H1 (cell line): ENCODE results near the gene AHCY. TPM values are rescaled to one million over a fixed set of nuclear protein-coding genes. Genes with fewer than 3 reads are reported as not detected.

Experiments used
- CTCF ChIA-PET: fragments of 300-600 bp; sonication (Branson Sonifier 250); formaldehyde crosslinking; loops from one replicate; lab custom pipeline; 2021; ENCODE audit not compliant: partially characterized antibody; lab: Charles Lee
- POLR2A ChIA-PET: fragments of 300-600 bp; sonication (Branson Sonifier 250); formaldehyde crosslinking; loops from one replicate; lab custom pipeline; 2021; ENCODE audit warnings: inconsistent platforms; ENCODE audit not compliant: partially characterized antibody; lab: Charles Lee
- DNase-seq, 2 experiments: peaks; one replicate each; pipeline versions ENCODE4 v3.0.0 to v3.0.0-alpha.2; 2010 to 2022; ENCODE audit warnings: low spot score in 2 of 2, low read depth in 1 of 2, mixed read lengths in 1 of 2
- FAIRE-seq: peaks from 2 replicates; lab custom pipeline; 2011; peaks lifted over from hg19 to GRCh38; lab: Jason Lieb, UNC
- H2AFZ ChIP-seq: 2 replicates; pipeline ENCODE4 v1.8.1; 2012; ENCODE audit warnings: low read length, inconsistent platforms
- H2AK5ac ChIP-seq: 2 replicates; pipeline ENCODE4 v1.6.1; 2013; ENCODE audit warnings: low read depth, low read length
- H2BK120ac ChIP-seq: replicated peaks from 2 replicates; pipeline ENCODE3; 2013; ENCODE audit warnings: low read depth, low read length, inconsistent platforms
- H2BK12ac ChIP-seq: 2 replicates; pipeline ENCODE4 v1.6.1; 2013; ENCODE audit warnings: low read depth, low read length
- H2BK15ac ChIP-seq: 2 replicates; pipeline ENCODE4 v1.6.1; 2013; ENCODE audit warnings: low read length
- H2BK20ac ChIP-seq: 2 replicates; pipeline ENCODE4 v1.6.1; 2013; ENCODE audit warnings: low read length
- H2BK5ac ChIP-seq: 2 replicates; pipeline ENCODE4 v1.6.1; 2013; ENCODE audit warnings: low read depth, low read length
- H3K14ac ChIP-seq: 2 replicates; pipeline ENCODE4 v1.6.1; 2013; ENCODE audit warnings: inconsistent platforms; ENCODE audit not compliant: insufficient read length
- H3K18ac ChIP-seq: 2 replicates; pipeline ENCODE4 v1.6.1; 2013; ENCODE audit warnings: low read length; ENCODE audit errors: extremely low read depth
- H3K23ac ChIP-seq: 2 replicates; pipeline ENCODE4 v1.6.1; 2013; ENCODE audit warnings: inconsistent platforms; ENCODE audit not compliant: insufficient read length
- H3K23me2 ChIP-seq: 2 replicates; pipeline ENCODE4 v1.6.1; 2013; ENCODE audit warnings: low read depth, low read length
- H3K27ac ChIP-seq: 2 replicates; pipeline ENCODE4 v1.6.1; 2011; ENCODE audit warnings: low read depth, low read length, inconsistent platforms
- H3K27me3 ChIP-seq, 4 experiments: replicated peaks in 1 of 4; 1 replicate in 1 of 4; 2 replicates in 3 of 4; pipeline versions ENCODE4 v1.6.1 to v1.8.1; 2011 to 2013; ENCODE audit warnings: low read length in 3 of 4, mild to moderate bottlenecking in 3 of 4, inconsistent platforms in 2 of 4, mixed read lengths in 2 of 4, moderate library complexity in 1 of 4; ENCODE audit not compliant: control insufficient read depth in 3 of 4, insufficient read depth in 3 of 4; ENCODE audit errors: extremely low read depth in 1 of 4
- H3K36me3 ChIP-seq, 4 experiments: 2 replicates each; pipeline versions ENCODE4 v1.6.1 to v1.8.1; 2011 to 2013; ENCODE audit warnings: mild to moderate bottlenecking in 4 of 4, low read length in 3 of 4, moderate library complexity in 2 of 4, control low read depth in 1 of 4, inconsistent platforms in 1 of 4; ENCODE audit not compliant: insufficient read depth in 4 of 4, control insufficient read depth in 2 of 4
- H3K4ac ChIP-seq: replicated peaks from 2 replicates; pipeline ENCODE3; 2013; ENCODE audit warnings: low read length, low read depth, mixed read lengths, inconsistent platforms; ENCODE audit not compliant: insufficient read length
- H3K4me1 ChIP-seq, 4 experiments: replicated peaks in 1 of 4; 1 replicate in 1 of 4; 2 replicates in 3 of 4; pipeline versions ENCODE4 v1.6.1 to v1.8.1; 2011 to 2013; ENCODE audit warnings: low read length in 3 of 4, inconsistent platforms in 2 of 4, mixed read lengths in 1 of 4; ENCODE audit not compliant: insufficient read depth in 4 of 4, control insufficient read depth in 3 of 4
- H3K4me2 ChIP-seq, 2 experiments: 2 replicates each; pipeline versions ENCODE4 v1.6.1 to v1.8.1; 2011 to 2013; ENCODE audit warnings: low read depth in 2 of 2, low read length in 2 of 2, control low read depth in 1 of 2, inconsistent platforms in 1 of 2, mild to moderate bottlenecking in 1 of 2; ENCODE audit not compliant: insufficient read depth in 1 of 2
- H3K4me3 ChIP-seq, 4 experiments: fragments of 200-600, 300-600 bp in 1 of 4; sonication (generic), shearing (Covaris generic), sonication (Bioruptor Twin) in 1 of 4; 2 replicates each; pipeline versions ENCODE4 v1.5.1 to v1.8.1; 2011 to 2016; ENCODE audit warnings: low read length in 4 of 4, low read depth in 3 of 4, control low read depth in 2 of 4, inconsistent platforms in 2 of 4, mild to moderate bottlenecking in 2 of 4, mixed read lengths in 1 of 4, moderate library complexity in 1 of 4; ENCODE audit not compliant: insufficient read depth in 2 of 4; ENCODE audit errors: extremely low read depth in 1 of 4
- H3K56ac ChIP-seq: replicated peaks from 2 replicates; pipeline ENCODE3; 2013; ENCODE audit warnings: low read depth, mild to moderate bottlenecking, mixed read lengths, low read length, inconsistent platforms; ENCODE audit not compliant: insufficient read length
- H3K79me1 ChIP-seq: 2 replicates; pipeline ENCODE4 v1.6.1; 2013; ENCODE audit warnings: low read depth, low read length, control low read depth
- H3K79me2 ChIP-seq, 2 experiments: 2 replicates each; pipeline versions ENCODE4 v1.6.1 to v1.8.1; 2012 to 2013; ENCODE audit warnings: low read length in 2 of 2, mild to moderate bottlenecking in 2 of 2, inconsistent platforms in 1 of 2; ENCODE audit not compliant: insufficient read depth in 2 of 2, control insufficient read depth in 1 of 2
- H3K9ac ChIP-seq, 4 experiments: replicated peaks in 1 of 4; 1 replicate in 1 of 4; 2 replicates in 3 of 4; pipeline versions ENCODE4 v1.6.1 to v1.8.1; 2011 to 2013; ENCODE audit warnings: low read depth in 3 of 4, low read length in 3 of 4, control low read depth in 2 of 4, mild to moderate bottlenecking in 2 of 4, moderate library complexity in 2 of 4, inconsistent platforms in 1 of 4; ENCODE audit errors: extremely low read depth in 1 of 4
- H3K9me3 ChIP-seq, 2 experiments: 2 replicates each; pipeline versions ENCODE4 v1.6.1 to v1.8.1; 2012 to 2013; ENCODE audit warnings: mild to moderate bottlenecking in 2 of 2, moderate library complexity in 2 of 2, control low read depth in 1 of 2, inconsistent platforms in 1 of 2, low read depth in 1 of 2, low read length in 1 of 2, mixed read lengths in 1 of 2; ENCODE audit not compliant: insufficient read depth in 2 of 2
- H4K20me1 ChIP-seq, 2 experiments: replicated peaks in 1 of 2; 2 replicates each; pipeline versions ENCODE3 to v1.8.1; 2011 to 2013; ENCODE audit warnings: inconsistent platforms in 2 of 2, low read length in 2 of 2, mild to moderate bottlenecking in 1 of 2; ENCODE audit not compliant: insufficient read depth in 2 of 2, control insufficient read depth in 1 of 2
- H4K5ac ChIP-seq: 2 replicates; pipeline ENCODE4 v1.6.1; 2013; ENCODE audit warnings: low read length, low read depth, mixed read lengths, inconsistent platforms; ENCODE audit not compliant: insufficient read length
- H4K8ac ChIP-seq: 2 replicates; pipeline ENCODE4 v1.8.0; 2013; ENCODE audit warnings: mild to moderate bottlenecking, moderate library complexity, low read length, inconsistent platforms; ENCODE audit not compliant: insufficient read depth; ENCODE audit errors: extremely low read depth
- H4K91ac ChIP-seq: replicated peaks from 2 replicates; pipeline ENCODE3; 2013; ENCODE audit warnings: low read length, mixed read lengths, inconsistent platforms; ENCODE audit not compliant: insufficient read length
- BRCA1 ChIP-seq: IDR thresholded peaks from 2 replicates; pipeline ENCODE4 v1.6.1; 2012; ENCODE audit warnings: low read depth, low read length, improper control_type of control experiment
- EP300 ChIP-seq, 2 experiments: IDR thresholded peaks; 1 replicate in 1 of 2; 2 replicates in 1 of 2; pipeline ENCODE4 v1.6.1; 2011 to 2012; ENCODE audit warnings: low read depth in 2 of 2, low read length in 2 of 2, mild to moderate bottlenecking in 2 of 2, borderline replicate concordance in 1 of 2, inconsistent platforms in 1 of 2, moderate library complexity in 1 of 2
- HDAC2 ChIP-seq, 2 experiments: fragments of 300-600 bp in 1 of 2; sonication (generic) in 1 of 2; IDR thresholded peaks; 2 replicates each; pipeline ENCODE4 v1.6.1; 2011 to 2012; ENCODE audit warnings: low read depth in 2 of 2, low read length in 2 of 2, mild to moderate bottlenecking in 2 of 2, moderate library complexity in 2 of 2, borderline replicate concordance in 1 of 2, inconsistent platforms in 1 of 2
- JUND ChIP-seq: IDR thresholded peaks from 2 replicates; pipeline ENCODE4 v1.6.1; 2011; ENCODE audit warnings: mild to moderate bottlenecking, improper control_type of control experiment, low read length
- KDM4A ChIP-seq: IDR thresholded peaks from one replicate; pipeline ENCODE4 v1.7.1; 2012; ENCODE audit warnings: low read depth, mild to moderate bottlenecking, moderate library complexity, low read length, inconsistent platforms; ENCODE audit not compliant: severe bottlenecking
- NRF1 ChIP-seq: IDR thresholded peaks from 2 replicates; pipeline ENCODE4 v1.6.1; 2011; ENCODE audit warnings: mild to moderate bottlenecking, low read depth, low read length, improper control_type of control experiment
- PHF8 ChIP-seq: fragments of 200-600 bp; sonication (generic); conservative IDR thresholded peaks from 2 replicates; pipeline ENCODE4 v1.7.1; 2012; ENCODE audit warnings: low read depth, mild to moderate bottlenecking, inconsistent platforms, low read length, moderate library complexity
- POLR2A ChIP-seq, 2 experiments: IDR thresholded peaks; 1 replicate in 1 of 2; 2 replicates in 1 of 2; pipeline ENCODE4 v1.6.1; 2011; ENCODE audit warnings: low read depth in 2 of 2, low read length in 2 of 2, mild to moderate bottlenecking in 2 of 2; ENCODE audit errors: control extremely low read depth in 1 of 2
- RNF2 ChIP-seq: fragments of 200-900, 300-1000 bp; sonication (generic); IDR thresholded peaks from 2 replicates; pipeline ENCODE4 v1.7.1; 2016; ENCODE audit warnings: borderline replicate concordance, low read depth, mild to moderate bottlenecking, antibody characterized with exemption, low read length; ENCODE audit not compliant: poor library complexity, severe bottlenecking; ENCODE audit errors: missing control alignments
- RXRA ChIP-seq: IDR thresholded peaks from 2 replicates; pipeline ENCODE4 v1.6.1; 2011; ENCODE audit warnings: low read depth, mild to moderate bottlenecking, low read length, moderate library complexity; ENCODE audit not compliant: insufficient read depth
- SIRT6 ChIP-seq: IDR thresholded peaks from one replicate; pipeline ENCODE4 v1.7.1; 2012; ENCODE audit warnings: low read length, inconsistent platforms
- SIX5 ChIP-seq: IDR thresholded peaks from 2 replicates; pipeline ENCODE4 v1.6.1; 2011; ENCODE audit warnings: mild to moderate bottlenecking, low read depth, low read length
- SP4 ChIP-seq: IDR thresholded peaks from 2 replicates; pipeline ENCODE4 v1.6.1; 2012; ENCODE audit warnings: low read length, inconsistent platforms
- WGBS, 2 experiments: shearing (Covaris generic) in 1 of 2; methylation state at CpG; one replicate each; pipeline versions ENCODE4 v1.1.6 to v1.1.7; 2013 to 2015; ENCODE audit warnings: low lambda C conversion rate in 2 of 2, mixed read lengths in 2 of 2, inconsistent platforms in 1 of 2, low coverage in 1 of 2, missing lambda C conversion rate in 1 of 2; ENCODE audit not compliant: insufficient replicate concordance in 2 of 2, insufficient coverage in 1 of 2, insufficient read length in 1 of 2; ENCODE audit errors: extremely low coverage in 1 of 2, missing lambda C conversion rate in 1 of 2; 5-methylcytosine and 5-hydroxymethylcytosine counted together
- polyA plus RNA-seq, 7 experiments: library from polyadenylated mRNA; depleted of rRNA in 3 of 7; stranded (reverse) in 5 of 7; unstranded in 2 of 7; fragments of >200 nt in 5 of 7; fragments of 200-250 nt in 2 of 7; gene quantifications; 1 replicate in 5 of 7; 2 replicates in 1 of 7; 4 replicates in 1 of 7; pipeline versions ENCODE4 v1.2.1 to v1.2.3, GENCODE V29; 2011 to 2013; ENCODE audit warnings: missing spikeins in 2 of 7, mixed read lengths in 2 of 7
- total RNA-seq: library from RNA; stranded (reverse); fragmentation: NEBNext Ultra II Directional; extraction: Animal tissue kit (Norgen Biotek cat#: 25700); gene quantifications from 2 replicates; pipeline ENCODE4 v1.2.1, GENCODE V29; 2021

The AHCY gene
- total and polyA plus RNA-seq, 2 of the 8 experiments (the other 6 are each of a cell fraction or from before 2014, with no cell fraction given) = 404 to 638 TPM

DNA sequence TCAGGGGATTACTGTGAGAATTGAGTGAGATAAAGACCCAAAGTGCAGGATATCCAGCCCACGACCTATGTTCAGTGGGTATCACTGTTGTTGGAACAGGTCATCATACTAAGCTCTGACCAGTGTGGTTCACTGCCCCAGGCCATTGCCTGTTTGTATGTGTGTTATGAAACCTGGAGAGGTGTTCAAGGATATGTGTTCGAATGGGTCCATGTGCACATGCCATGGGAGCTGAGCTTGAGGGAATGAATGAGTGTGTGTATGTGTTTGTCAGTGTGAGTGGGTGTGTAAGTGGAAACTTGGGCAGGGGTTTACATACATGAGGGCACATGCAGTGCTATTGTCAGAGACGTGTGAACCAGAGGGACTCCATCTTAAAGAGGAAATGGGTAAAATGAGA lies 17.7 kb upstream of the AHCY start:
- TF ChIP-seq PHF8 = no peak
- no peak for TF ChIP-seq KDM4A
- TF ChIP-seq JUND = no peak
- no peak for TF ChIP-seq SIX5
- TF ChIP-seq RXRA = no peak
- no peak for TF ChIP-seq BRCA1
- TF ChIP-seq EP300 (IDR thresholded peaks at IDR 0.05; ENCODE audit: borderline replicate concordance in 1 of 2, low read depth in 2 of 2, low read length in 2 of 2) = no peak
- TF ChIP-seq RNF2 = no peak
- no peak for TF ChIP-seq NRF1
- TF ChIP-seq POLR2A (IDR thresholded peaks at IDR 0.05; ENCODE audit: control extremely low read depth in 1 of 2, low read depth in 2 of 2, low read length in 2 of 2) = no peak
- no peak for TF ChIP-seq HDAC2 (IDR thresholded peaks at IDR 0.05; ENCODE audit: borderline replicate concordance in 1 of 2, low read depth in 2 of 2, low read length in 2 of 2)
- no peak for TF ChIP-seq SP4
- no peak for TF ChIP-seq SIRT6
- TF ChIP-seq, all 59 proteins: peak for 0
- H4K5ac ChIP-seq = no peak overlapping the region
- peak overlapping the region; percentile 88; the same call in 1 of the 2 replicates for H2AK5ac ChIP-seq
- H2BK15ac ChIP-seq = peak overlapping the region; percentile 94; the same call in 1 of the 2 replicates
- ChIA-PET POLR2A (interaction anchor here (1.3 kb wide), 2 partner anchors 18 to 20 kb away, joined by 3 read pairs; no protein-coding TSS in a partner anchor), CTCF (interaction anchor here (0.9 to 1.9 kb wide), 3 partner anchors 9 to 202 kb away, joined by 3 to 9 read pairs (median 8); no protein-coding TSS in a partner anchor)
- H3K79me2 ChIP-seq = no peaks in the 10 kb centered on the region
- H4K8ac ChIP-seq = no peak overlapping the region
- peak overlapping the region; percentile 14; the same call in 1 of the 2 replicates for H3K18ac ChIP-seq
- peak overlapping the region; percentile 40; the same call in 1 of the 2 replicates for H2BK20ac ChIP-seq
- no peak overlapping the region for H3K4me2 ChIP-seq
- H3K4ac ChIP-seq = peak overlapping the region; percentile 12
- H3K56ac ChIP-seq = no peak overlapping the region
- H3K79me1 ChIP-seq = no peaks in the 10 kb centered on the region
- no peak overlapping the region for H3K4me3 ChIP-seq
- no peaks in the 10 kb centered on the region for H4K20me1 ChIP-seq
- FAIRE-seq = no peak
- no peak overlapping the region for H3K23ac ChIP-seq
- H2AFZ ChIP-seq = no peak overlapping the region
- H4K91ac ChIP-seq = peak overlapping the region; percentile 45
- H3K4me1 ChIP-seq = peaks cover 2 to 20% (median 8%) of the 10 kb centered on the region in 4 experiments; a peak in 5 of 7 replicates
- no peaks in the 10 kb centered on the region for H3K9me3 ChIP-seq
- no peak overlapping the region for H2BK120ac ChIP-seq
- no peak overlapping the region for H3K27ac ChIP-seq
- no peaks in the 10 kb centered on the region; the same call in 1 of the 2 replicates for H3K23me2 ChIP-seq
- no peaks in the 10 kb centered on the region for H3K27me3 ChIP-seq
- H3K14ac ChIP-seq = no peak overlapping the region
- peak overlapping the region; percentile 82 for H2BK12ac ChIP-seq
- WGBS, 2 experiments = 85% methylated on average over 3 of the region's 3 CpGs; no CpG with 5 or more reads in 1 of the 2 experiments
- no peak for DNase-seq
- H3K36me3 ChIP-seq = no peaks in the 10 kb centered on the region
- peak overlapping the region; percentile 55; the same call in 1 of the 2 replicates for H2BK5ac ChIP-seq
- no peak overlapping the region for H3K9ac ChIP-seq
